Prostate gland (tissue), 2 donors: ENCODE measurements around the gene HERC5.

Experiments used
- CTCF ChIP-seq, 4 experiments: fragments of 200-600 bp in 2 of 4; fragments of 450-650 bp in 2 of 4; sonication (generic) in 2 of 4; IDR thresholded peaks; 1 replicate in 3 of 4; 2 replicates in 1 of 4; pipeline ENCODE4 v1.5.1; 2016 to 2019; ENCODE audit warnings: antibody characterized with exemption in 4 of 4, mild to moderate bottlenecking in 2 of 4, moderate library complexity in 2 of 4
- POLR2AphosphoS5 ChIP-seq: sonication (generic); formaldehyde crosslinking; IDR thresholded peaks from one replicate; pipeline ENCODE4 v1.6.1; 2017; ENCODE audit warnings: antibody characterized with exemption

- TF ChIP-seq CTCF (IDR thresholded peaks at IDR 0.05): peak; percentile 69 to 86 (median 75)
- peak; percentile 84 for TF ChIP-seq POLR2AphosphoS5
Measured at GRCh38 chr4:88456670-88457306, at the start of gene HERC5.
